KMS-11 (cell line): Measurements from ENCODE around the gene SLC27A5.

ENCODE experiments used
- H2AFZ ChIP-seq: fragments of 200-600 bp; sonication (generic); 2 replicates; pipeline ENCODE4 v1.6.1; 2016; ENCODE audit warnings: antibody characterized with exemption, mixed run types, low read depth
- H3K27ac ChIP-seq: fragments of 200-600 bp; sonication (generic); 2 replicates; pipeline ENCODE4 v1.6.1; 2016; ENCODE audit warnings: mild to moderate bottlenecking, mixed run types
- H3K27me3 ChIP-seq: fragments of 200-600 bp; sonication (generic); 2 replicates; pipeline ENCODE4 v1.6.1; 2017; ENCODE audit warnings: mild to moderate bottlenecking, low read depth, mixed run types, moderate library complexity; ENCODE audit not compliant: insufficient read depth
- H3K36me3 ChIP-seq: fragments of 200-600 bp; sonication (generic); 2 replicates; pipeline ENCODE4 v1.6.1; 2017; ENCODE audit warnings: mild to moderate bottlenecking, mixed run types; ENCODE audit not compliant: insufficient read depth
- H3K4me1 ChIP-seq: fragments of 200-600 bp; sonication (generic); 2 replicates; pipeline ENCODE4 v1.6.1; 2016; ENCODE audit warnings: mild to moderate bottlenecking, low read depth, mixed run types; ENCODE audit not compliant: poor library complexity, severe bottlenecking
- H3K4me2 ChIP-seq: fragments of 200-600 bp; sonication (generic); 2 replicates; pipeline ENCODE4 v1.7.0; 2016; ENCODE audit warnings: mild to moderate bottlenecking, mixed run types
- H3K4me3 ChIP-seq: fragments of 200-600 bp; sonication (generic); IDR thresholded peaks from 2 replicates; pipeline ENCODE4 v1.6.1; 2017; ENCODE audit warnings: low read depth, low read length, mixed read lengths; ENCODE audit not compliant: insufficient read depth
- H3K79me2 ChIP-seq: fragments of 200-600 bp; sonication (generic); 2 replicates; pipeline ENCODE4 v1.6.1; 2016; ENCODE audit warnings: low read depth, mixed run types; ENCODE audit not compliant: insufficient read depth
- H3K9ac ChIP-seq: fragments of 200-600 bp; sonication (generic); 2 replicates; pipeline ENCODE4 v1.6.1; 2016; ENCODE audit warnings: mild to moderate bottlenecking, mixed run types
- H4K20me1 ChIP-seq: fragments of 200-600 bp; sonication (generic); 2 replicates; pipeline ENCODE4 v1.6.1; 2016; ENCODE audit warnings: mild to moderate bottlenecking, mixed run types; ENCODE audit not compliant: insufficient read depth
- CTCF ChIP-seq: fragments of 200-600 bp; sonication (generic); conservative IDR thresholded peaks from 2 replicates; pipeline ENCODE4 v1.6.1; 2017; ENCODE audit warnings: low read depth, mild to moderate bottlenecking, antibody characterized with exemption, low read length, moderate library complexity, mixed read lengths

SLC27A5 gene

GRCh38 chr19:58480481-58480830 lies 31.3 kb downstream of the SLC27A5 start:
- H3K27ac ChIP-seq = no peak overlapping the region
- no peaks in the 10 kb centered on the region for H3K79me2 ChIP-seq
- H3K27me3 ChIP-seq = no peaks in the 10 kb centered on the region
- peaks cover 4% of the 10 kb centered on the region for H3K4me1 ChIP-seq
- H4K20me1 ChIP-seq = no peaks in the 10 kb centered on the region
- H3K36me3 ChIP-seq = no peaks in the 10 kb centered on the region
- no peak overlapping the region for H2AFZ ChIP-seq
- no peak overlapping the region for H3K9ac ChIP-seq
- no peak overlapping the region for H3K4me3 ChIP-seq
- no peak for TF ChIP-seq CTCF
- no peak overlapping the region for H3K4me2 ChIP-seq

DNA sequence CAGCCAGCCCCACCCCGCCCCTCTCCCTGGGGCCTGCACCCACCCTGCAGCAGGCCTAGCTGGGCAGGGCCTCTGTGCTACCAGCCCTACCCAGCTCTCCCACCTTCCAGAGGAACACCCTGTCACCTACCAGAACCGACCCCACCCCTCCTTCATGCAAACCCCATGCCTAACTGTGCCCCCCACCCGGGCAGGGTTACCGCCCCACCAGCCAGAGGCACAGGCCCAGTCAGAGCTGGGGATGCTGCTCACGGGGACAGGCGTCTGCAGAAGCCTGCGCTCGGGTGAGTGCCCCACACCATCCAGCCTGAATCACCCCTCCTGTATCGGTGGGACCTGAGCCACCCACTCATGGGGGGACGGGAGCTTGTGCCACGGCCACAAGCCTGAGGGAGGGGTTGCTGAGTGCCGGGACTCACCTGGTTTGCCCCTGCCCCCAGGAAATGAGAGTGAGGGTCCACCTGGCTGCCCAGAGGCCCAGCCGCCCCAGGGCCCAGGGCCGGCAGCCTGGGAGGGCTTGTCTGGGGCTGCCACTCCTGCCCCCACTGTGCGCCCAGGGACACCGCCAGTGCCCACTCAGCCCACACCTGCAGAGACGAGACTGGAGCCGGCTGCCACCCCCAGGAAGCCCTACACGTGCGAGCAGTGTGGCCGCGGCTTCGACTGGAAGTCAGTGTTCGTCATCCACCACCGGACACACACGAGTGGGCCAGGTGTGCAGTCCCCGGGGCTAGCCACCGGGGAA lies 31.9 kb downstream of the SLC27A5 start:
- no peaks in the 10 kb centered on the region for H3K27me3 ChIP-seq
- H2AFZ ChIP-seq = no peak overlapping the region
- no peak for TF ChIP-seq CTCF
- H4K20me1 ChIP-seq = no peaks in the 10 kb centered on the region
- no peak overlapping the region for H3K27ac ChIP-seq
- peaks cover 7% of the 10 kb centered on the region for H3K4me1 ChIP-seq
- H3K36me3 ChIP-seq = no peaks in the 10 kb centered on the region
- no peak overlapping the region for H3K4me3 ChIP-seq
- H3K4me2 ChIP-seq = no peak overlapping the region
- no peak overlapping the region for H3K9ac ChIP-seq
- H3K79me2 ChIP-seq = no peaks in the 10 kb centered on the region

DNA sequence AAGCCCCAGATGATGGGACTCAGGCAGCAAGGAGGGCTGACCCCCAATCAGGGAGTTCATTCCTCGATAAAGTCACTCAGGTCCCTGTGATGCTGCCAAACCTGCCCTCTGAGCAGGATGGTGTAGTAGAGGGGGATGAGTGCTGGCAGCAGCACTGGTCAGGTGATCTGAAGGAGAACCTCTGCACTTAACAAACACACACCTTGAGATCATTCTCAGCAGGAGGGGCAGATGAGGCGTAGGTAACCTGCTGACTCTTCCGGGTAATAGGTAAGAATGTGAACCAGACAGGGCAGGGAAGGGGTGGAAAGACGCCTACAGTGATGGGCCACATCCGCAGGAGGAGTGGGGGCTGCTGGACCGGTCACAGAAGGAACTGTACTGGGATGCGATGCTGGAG lies 32.5 kb downstream of the SLC27A5 start:
- no peaks in the 10 kb centered on the region for H3K36me3 ChIP-seq
- H3K27me3 ChIP-seq = no peaks in the 10 kb centered on the region
- H2AFZ ChIP-seq = no peak overlapping the region
- no peaks in the 10 kb centered on the region for H3K79me2 ChIP-seq
- TF ChIP-seq CTCF = no peak
- no peak overlapping the region for H3K4me3 ChIP-seq
- H3K27ac ChIP-seq = no peak overlapping the region
- no peaks in the 10 kb centered on the region for H4K20me1 ChIP-seq
- no peak overlapping the region for H3K4me2 ChIP-seq
- no peak overlapping the region for H3K9ac ChIP-seq
- peaks cover 13% of the 10 kb centered on the region for H3K4me1 ChIP-seq

GRCh38 chr19:58477871-58478270 lies 33.9 kb downstream of the SLC27A5 start:
- Histone ChIP-seq H3K27me3 (no peaks in the 10 kb centered on the region), H3K4me1 (peaks cover 16% of the 10 kb centered on the region), H3K4me2 (no peak overlapping the region), H3K27ac (no peak overlapping the region), H3K4me3 (no peak overlapping the region), H3K9ac (no peak overlapping the region), H3K79me2 (no peaks in the 10 kb centered on the region), H3K36me3 (no peaks in the 10 kb centered on the region), H2AFZ (no peak overlapping the region), H4K20me1 (no peaks in the 10 kb centered on the region)
- TF ChIP-seq CTCF = no peak
